Liver (tissue), 3 donors: ENCODE measurements around the gene NUDT8.

Experiments
- CTCF ChIP-seq: fragments of 150-350 bp; IDR thresholded peaks from 2 replicates; pipeline ENCODE4 v1.5.1; 2017; ENCODE audit warnings: improper control_type of control experiment, low read depth, low read length; ENCODE audit not compliant: missing input control
- GABPA ChIP-seq, 2 donors: IDR thresholded peaks in 1 of 2; conservative IDR thresholded peaks in 1 of 2; 2 replicates each; pipeline ENCODE4 v1.6.1; 2016; ENCODE audit warnings: antibody characterized with exemption in 2 of 2, mild to moderate bottlenecking in 1 of 2, moderate library complexity in 1 of 2
- JUND ChIP-seq, 2 donors: IDR thresholded peaks; 2 replicates each; pipeline ENCODE4 v1.6.1; 2016; ENCODE audit warnings: antibody characterized with exemption in 2 of 2
- MAX ChIP-seq: IDR thresholded peaks from 2 replicates; pipeline ENCODE4 v1.6.1; 2016; ENCODE audit warnings: antibody characterized with exemption
- NR2F2 ChIP-seq: IDR thresholded peaks from 2 replicates; pipeline ENCODE4 v1.6.1; 2016; ENCODE audit warnings: antibody characterized with exemption
- TAF1 ChIP-seq: conservative IDR thresholded peaks from 2 replicates; pipeline ENCODE4 v1.6.1; 2016; ENCODE audit warnings: antibody characterized with exemption, mild to moderate bottlenecking
- YY1 ChIP-seq: IDR thresholded peaks from 2 replicates; pipeline ENCODE4 v1.6.1; 2016; ENCODE audit warnings: antibody characterized with exemption, mild to moderate bottlenecking
- ZBTB33 ChIP-seq: IDR thresholded peaks from 2 replicates; pipeline ENCODE4 v1.6.1; 2016; ENCODE audit warnings: antibody characterized with exemption
- donor health status: healthy.
- donor health status: healthy.

- TF ChIP-seq NR2F2 (no peak), CTCF (no peak), ZBTB33 (no peak), TAF1 (no peak), MAX (no peak), GABPA (IDR thresholded peaks at IDR 0.05 in 1 of 2, conservative IDR thresholded peaks at IDR 0.05 in 1 of 2) (no peak), YY1 (no peak), JUND (IDR thresholded peaks at IDR 0.05) (no peak)
Observed at GRCh38 chr11:67600324-67601029, 29.3 kb downstream of the NUDT8 start.
